ENCODE data around the gene CD59. TPM values are rescaled to one million over a fixed set of nuclear protein-coding genes. Genes with fewer than 3 reads are reported as not detected.
A peak's percentile ranks its signal among the peaks of the same experiment; 100 is the strongest.

The CD59 gene
- total RNA-seq, 1 donor: 1,509 TPM

GRCh38 chr11:33775467-33775807 is 39.2 kb upstream of the CD59 start:
- no peak overlapping the region for H3K4me3 ChIP-seq (ENCODE audit: low read depth, low read length)
- no peak for DNase-seq (ENCODE audit: low read depth)
- TF ChIP-seq CTCF (IDR thresholded peaks at IDR 0.05; ENCODE audit: insufficient read depth, low read length): no peak

DNA sequence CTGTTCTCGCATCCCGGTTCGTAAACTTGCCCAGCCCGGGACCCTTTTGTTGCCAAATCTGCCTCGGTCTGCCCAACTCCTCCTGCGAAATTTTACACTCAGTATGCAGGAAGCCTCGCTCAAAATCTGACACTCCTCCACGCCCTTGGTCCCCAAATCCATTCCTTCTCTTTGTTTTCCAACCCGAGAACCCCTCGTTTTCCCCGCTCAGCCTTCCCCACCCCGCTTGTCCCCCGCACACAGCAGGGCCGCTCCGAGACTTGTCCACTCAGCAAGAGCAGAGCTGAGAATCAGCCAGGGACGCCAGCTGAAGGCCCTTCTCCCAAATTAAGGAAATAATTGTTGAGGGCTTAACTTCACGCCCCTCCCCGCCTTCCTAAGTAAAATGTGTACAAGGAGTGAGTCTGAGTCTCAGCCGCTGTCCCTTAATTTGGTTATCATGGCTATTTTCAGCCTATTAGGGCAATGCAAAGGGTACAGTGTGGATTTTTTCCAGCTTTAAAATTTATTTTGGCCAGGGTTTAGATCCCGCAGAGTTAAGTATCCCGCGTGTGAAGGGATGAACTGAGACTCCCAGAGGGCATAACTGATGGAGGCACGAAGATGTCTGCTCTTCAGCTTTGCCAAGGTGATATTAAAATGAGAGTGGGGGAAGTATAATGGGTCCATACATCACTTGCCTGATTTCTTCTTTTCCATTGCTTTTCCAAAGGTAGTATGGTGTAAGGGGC is 38.7 kb upstream of the CD59 start:
- no peak for DNase-seq (ENCODE audit: low read depth)

DNA sequence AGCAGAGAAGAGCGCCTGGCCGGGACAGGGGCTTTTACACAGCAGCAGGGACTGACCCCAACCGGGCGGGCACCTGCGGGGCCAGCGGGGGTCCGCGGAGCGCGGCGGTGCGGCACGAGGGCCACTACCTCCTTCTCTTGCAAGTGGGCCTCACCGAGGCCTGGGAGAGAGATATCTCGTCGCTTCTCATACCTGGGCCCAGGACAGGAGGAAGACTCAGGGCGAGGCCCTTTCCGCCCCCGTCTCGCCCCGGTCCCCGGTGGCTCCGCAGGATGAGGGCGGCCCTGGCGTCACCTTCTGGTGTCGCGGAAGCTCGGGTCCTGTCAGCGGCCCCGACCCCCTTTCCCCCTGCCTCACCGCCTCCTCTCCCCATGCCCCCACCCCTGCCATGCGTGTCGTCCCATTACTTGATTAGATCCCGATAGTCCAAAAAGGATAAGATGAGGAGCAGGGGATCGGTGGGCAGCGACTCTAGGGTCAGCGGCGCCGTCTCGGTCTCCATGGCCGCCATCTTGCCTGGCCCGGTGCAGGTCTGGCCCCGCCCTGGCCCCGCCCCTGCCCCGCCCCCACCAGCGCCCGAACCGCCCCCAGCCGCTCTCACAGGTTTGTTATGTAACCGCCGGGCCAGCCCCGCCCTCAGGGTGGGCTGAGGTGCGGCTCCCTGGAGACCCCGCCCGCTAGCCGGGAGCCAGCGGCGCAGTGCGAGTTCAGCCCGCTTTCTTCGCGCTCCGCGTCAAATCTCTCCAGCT is 37.9 kb upstream of the CD59 start, which contains the start of gene FBXO3:
Gene FBXO3 (minus strand): TSS at position 534 of the 749 bp plus-strand sequence. CDS start 23 bp downstream, at position 511.
- TF ChIP-seq CTCF (IDR thresholded peaks at IDR 0.05; ENCODE audit: insufficient read depth, low read length): no peak
- DNase-seq (ENCODE audit: low read depth): peak; percentile 76
- H3K4me3 ChIP-seq (ENCODE audit: low read depth, low read length): peak within 1 kb of the TSS; percentile 86

More for the DNA sequence above, 38.7 kb upstream of the CD59 start:
- H3K4me3 ChIP-seq (ENCODE audit: low read depth, low read length): peak overlapping the region; percentile 86
- no peak for TF ChIP-seq CTCF (IDR thresholded peaks at IDR 0.05; ENCODE audit: insufficient read depth, low read length)

DNA sequence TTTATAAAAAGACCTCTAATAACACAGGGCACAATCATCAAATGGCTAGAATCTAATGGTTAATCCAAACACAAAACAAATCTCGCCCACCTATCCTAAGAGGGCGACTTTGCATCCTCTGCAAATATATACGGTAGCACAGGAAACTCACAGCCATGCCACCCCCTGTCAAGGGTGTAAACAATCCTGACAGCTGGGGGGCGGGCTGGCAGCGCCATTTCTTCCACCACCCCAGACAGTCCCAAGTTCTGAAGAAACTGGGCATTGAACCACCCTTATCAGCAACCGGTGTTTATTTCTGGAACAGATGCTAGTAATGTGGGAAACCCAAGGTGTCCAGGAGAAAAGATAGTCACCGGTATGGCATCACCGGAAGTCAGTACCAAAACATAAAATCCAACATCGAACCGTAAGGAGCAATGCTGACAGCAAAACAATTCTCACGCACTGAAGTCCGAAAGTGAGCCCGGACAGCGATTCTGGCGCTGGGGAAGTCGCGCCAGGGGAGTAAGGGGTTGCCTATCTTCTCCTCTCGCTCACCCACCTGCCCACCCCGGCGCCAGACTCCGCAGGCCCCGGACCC is 37.3 kb upstream of the CD59 start:
- H3K4me3 ChIP-seq (ENCODE audit: low read depth, low read length): peak overlapping the region; percentile 86
- TF ChIP-seq CTCF (IDR thresholded peaks at IDR 0.05; ENCODE audit: insufficient read depth, low read length): no peak
- peak; percentile 12 for DNase-seq (ENCODE audit: low read depth)

DNA sequence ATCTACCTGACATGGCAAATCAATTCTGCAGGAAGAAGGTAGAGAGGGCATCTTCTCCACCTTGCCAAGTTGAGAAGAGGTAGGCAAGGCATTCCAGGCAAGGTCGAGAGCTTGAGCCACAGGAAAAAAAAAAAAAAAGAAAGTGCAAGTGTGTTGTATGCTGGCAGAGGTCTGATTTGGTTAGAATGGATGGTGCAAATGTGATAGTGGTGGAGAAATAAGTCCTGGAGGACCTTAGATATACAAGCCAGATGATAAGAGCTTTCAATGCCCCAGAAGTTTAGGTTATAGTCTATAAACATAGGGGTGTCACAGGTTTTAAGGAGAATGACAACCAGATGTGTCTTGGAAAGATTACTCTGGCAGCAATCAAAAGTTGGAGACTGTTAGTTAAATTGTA is 36.6 kb upstream of the CD59 start:
- peak overlapping the region; percentile 86 for H3K4me3 ChIP-seq (ENCODE audit: low read depth, low read length)
- TF ChIP-seq CTCF (IDR thresholded peaks at IDR 0.05; ENCODE audit: insufficient read depth, low read length): no peak
- no peak for DNase-seq (ENCODE audit: low read depth)

- no peak overlapping the region for H3K4me3 ChIP-seq (ENCODE audit: low read depth, low read length)
- no peak for TF ChIP-seq CTCF (IDR thresholded peaks at IDR 0.05; ENCODE audit: insufficient read depth, low read length)
- no peak for DNase-seq (ENCODE audit: low read depth)
Observed at GRCh38 chr11:33772300-33772699, 36.1 kb upstream of the CD59 start.
